SIG-M5 treated with dmso at 0.1 percent for 504 hours (cell line): ENCODE results near the gene SNRNP48.
A peak's percentile ranks its signal among the peaks of the same experiment; 100 is the strongest.

Source experiments
- DNase-seq: peaks from one replicate; lab custom pipeline; 2025; ENCODE audit not compliant: unreplicated experiment; lab: John Stamatoyannopoulos, UW

The SNRNP48 gene

GRCh38 chr6:7640016-7640415 is 50.0 kb downstream of the SNRNP48 start:
- DNase-seq = no peak

- no peak for DNase-seq
Measured at GRCh38 chr6:7640607-7641577, 50.9 kb downstream of the SNRNP48 start.

GRCh38 chr6:7642791-7643190 is 52.8 kb downstream of the SNRNP48 start:
- no peak for DNase-seq

- DNase-seq = no peak
Measured at GRCh38 chr6:7644417-7644816, 54.4 kb downstream of the SNRNP48 start.

- no peak for DNase-seq
Measured at GRCh38 chr6:7646394-7646793, 56.4 kb downstream of the SNRNP48 start.

GRCh38 chr6:7647504-7647903 is 57.5 kb downstream of the SNRNP48 start:
- no peak for DNase-seq

GRCh38 chr6:7649037-7649810 is 59.2 kb downstream of the SNRNP48 start:
- peak; percentile 81 for DNase-seq

- no peak for DNase-seq
Measured at GRCh38 chr6:7650878-7651277, 60.9 kb downstream of the SNRNP48 start.

GRCh38 chr6:7652957-7653356 is 63.0 kb downstream of the SNRNP48 start:
- no peak for DNase-seq

- DNase-seq = no peak
Measured at GRCh38 chr6:7656355-7656754, 66.4 kb downstream of the SNRNP48 start.

- no peak for DNase-seq
Measured at GRCh38 chr6:7658543-7658942, 68.5 kb downstream of the SNRNP48 start.

GRCh38 chr6:7661364-7661763 is 71.4 kb downstream of the SNRNP48 start:
- no peak for DNase-seq
